NOMO-1 treated with DMSO at 0.1 percent for 48 hours (cell line): ENCODE data around the gene HSFX3.
A peak's percentile ranks its signal among the peaks of the same experiment; 100 is the strongest.
"Not testable (repeated sequence)": the region's sequence is repeated elsewhere in the genome, so short reads cannot be mapped to it uniquely, and the experiment has no call there.

ENCODE experiments used
- DNase-seq: peaks from one replicate; lab custom pipeline; 2025; ENCODE audit not compliant: unreplicated experiment; lab: John Stamatoyannopoulos, UW

HSFX3 gene

DNA sequence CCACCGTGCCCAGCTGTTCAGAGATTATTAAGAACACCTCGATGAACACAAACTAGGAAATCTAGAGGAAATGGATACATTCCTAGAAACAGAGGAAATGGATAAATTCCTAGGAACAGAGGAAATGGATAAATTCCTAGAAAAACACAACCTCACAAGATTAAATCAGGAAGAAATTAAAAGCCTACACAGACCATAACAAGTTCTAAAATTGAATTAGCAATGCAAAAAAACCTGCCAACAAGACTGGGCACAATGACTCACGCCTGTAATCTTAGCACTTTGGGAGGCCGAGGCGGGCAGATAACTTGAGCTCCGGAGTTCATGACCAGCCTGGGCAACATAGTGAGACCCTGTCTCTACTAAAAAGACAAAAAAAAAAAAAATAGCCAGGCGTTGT is 31.5 kb downstream of the HSFX3 start:
- no peak for DNase-seq

- DNase-seq, result no peak
Observed at GRCh38 chrX:149517308-149517707, 32.4 kb downstream of the HSFX3 start.

- no peak for DNase-seq
Observed at GRCh38 chrX:149516604-149517003, 33.1 kb downstream of the HSFX3 start.

DNA sequence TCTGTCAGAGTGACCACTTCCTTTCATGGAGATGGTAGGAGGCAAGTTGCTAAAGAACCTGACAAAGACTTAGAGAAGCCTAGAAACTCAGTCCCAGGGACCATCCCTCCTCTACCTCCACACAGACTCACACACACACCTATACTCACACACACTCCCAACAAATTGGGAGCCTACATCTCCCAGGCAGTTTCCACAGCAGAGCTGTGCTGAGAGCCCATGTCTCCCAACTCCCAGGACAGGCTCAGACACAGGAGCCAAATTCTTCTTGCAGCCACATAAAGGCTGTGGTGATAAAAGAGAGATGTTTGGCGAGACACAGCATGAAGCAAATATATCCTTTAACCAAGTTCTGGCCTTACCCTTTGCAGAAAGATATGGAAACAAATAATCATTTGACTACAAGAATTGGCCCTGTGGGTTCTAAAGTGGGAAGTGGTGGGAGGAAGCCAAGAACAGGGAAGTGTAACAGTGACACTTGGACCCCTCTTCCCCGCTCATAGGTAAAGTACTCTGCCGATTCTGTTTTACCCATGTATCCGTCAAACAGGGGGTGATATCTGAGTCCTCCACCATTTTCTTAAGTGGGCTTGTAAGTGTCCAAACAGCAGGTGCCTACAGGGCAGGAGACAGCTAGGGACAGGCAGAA is 33.6 kb downstream of the HSFX3 start:
- no peak for DNase-seq

- no peak for DNase-seq
Observed at GRCh38 chrX:149513825-149514428, 35.8 kb downstream of the HSFX3 start.

- DNase-seq, result peak; percentile 40
Observed at GRCh38 chrX:149512225-149512885, 37.4 kb downstream of the HSFX3 start.

DNA sequence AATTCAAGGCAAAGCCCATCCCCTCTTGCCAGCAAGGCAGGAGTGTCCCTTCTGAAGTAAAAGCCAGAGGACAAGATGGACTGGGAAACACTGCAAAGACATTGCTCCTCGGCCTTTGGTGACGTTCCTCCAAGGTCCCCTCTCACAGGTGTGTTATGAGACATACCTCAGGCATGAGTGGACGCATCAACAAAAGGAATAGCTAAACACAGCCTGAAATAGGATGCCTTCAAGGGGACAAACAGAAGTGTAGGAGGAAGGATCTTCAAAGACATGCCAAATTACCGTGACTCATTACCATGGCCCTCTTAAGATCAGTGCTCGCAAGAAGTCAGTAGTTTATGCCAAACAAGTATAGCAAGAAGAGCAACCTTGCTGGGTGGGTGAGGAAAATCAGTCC is 38.6 kb downstream of the HSFX3 start:
- no peak for DNase-seq

DNA sequence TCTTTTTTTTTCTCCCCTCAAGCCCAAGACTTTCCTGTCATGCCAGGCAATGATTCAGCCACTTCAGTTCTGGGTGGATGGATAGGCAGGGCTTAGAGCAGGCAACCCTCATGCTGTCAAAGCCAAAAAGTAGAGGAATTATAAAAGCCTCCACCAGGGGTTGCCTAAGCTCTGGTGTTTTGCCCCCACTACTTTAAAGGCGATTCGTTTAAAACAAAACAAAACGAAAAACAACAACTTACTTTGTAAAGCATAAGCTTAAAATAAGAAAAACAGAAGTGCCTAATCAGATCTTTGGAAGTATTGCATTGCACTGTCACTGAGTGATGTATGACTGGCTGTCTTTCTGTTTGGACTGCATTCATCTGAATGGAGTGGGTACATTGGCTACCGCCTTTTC is 39.3 kb downstream of the HSFX3 start:
- DNase-seq, result no peak

GRCh38 chrX:149508467-149508866 is 41.3 kb downstream of the HSFX3 start:
- DNase-seq, result no peak

- no peak for DNase-seq
Observed at GRCh38 chrX:149506349-149506748, 43.4 kb downstream of the HSFX3 start.

- no peak for DNase-seq
Observed at GRCh38 chrX:149505671-149506070, 44.1 kb downstream of the HSFX3 start.

GRCh38 chrX:149504915-149505651 is 44.6 kb downstream of the HSFX3 start, which contains the start of gene IDS:
Gene IDS, minus strand, starts transcription at chrX:149505306. Its CDS starts 169 bp downstream, at chrX:149505137.
- DNase-seq, result peak; percentile 81

GRCh38 chrX:149504226-149504914 is 45.4 kb downstream of the HSFX3 start:
- DNase-seq, result no peak

DNA sequence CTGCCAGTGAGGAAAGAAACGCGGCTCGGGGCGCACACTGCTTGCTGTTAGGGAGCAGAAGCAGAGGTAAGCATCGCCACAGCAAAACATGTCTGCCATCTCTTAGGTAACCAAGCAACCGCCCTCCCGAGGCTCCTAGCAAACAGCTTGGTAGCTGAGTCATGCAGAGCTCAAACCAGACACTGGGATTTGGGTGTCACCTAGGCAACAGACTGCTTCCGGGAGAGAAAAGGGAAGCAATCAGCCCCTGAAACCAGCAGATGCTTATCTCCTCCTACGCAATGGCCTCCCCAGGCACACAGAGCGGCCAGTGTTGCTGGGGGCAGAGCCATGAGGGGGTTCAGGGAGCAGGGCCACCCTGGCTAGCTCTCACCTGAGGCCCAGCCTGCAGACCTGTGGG is 46.3 kb downstream of the HSFX3 start:
- peak; percentile 51 for DNase-seq

DNA sequence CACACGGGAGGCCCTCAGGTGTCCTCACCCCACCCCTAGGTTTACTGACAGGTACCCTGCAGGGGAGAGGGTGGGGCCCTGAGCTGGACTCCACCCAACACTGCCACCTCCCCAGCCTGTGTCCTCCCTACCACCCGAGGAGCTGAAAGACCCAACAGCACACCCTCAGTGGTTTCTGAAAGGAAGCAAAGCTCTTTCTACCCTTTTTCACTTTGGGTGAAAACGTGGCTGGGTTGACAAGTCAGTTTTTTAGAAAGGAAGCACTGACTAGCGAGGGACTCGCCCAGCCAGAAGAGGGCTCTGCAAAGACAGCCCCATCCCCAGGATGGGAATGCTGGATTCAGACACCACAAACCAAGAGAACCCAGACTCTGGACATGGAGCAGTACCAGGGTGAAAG is 46.8 kb downstream of the HSFX3 start:
- DNase-seq, result not testable (repeated sequence)

GRCh38 chrX:149499766-149500165 is 50.0 kb downstream of the HSFX3 start:
- DNase-seq, result no peak

GRCh38 chrX:149498767-149499166 is 51.0 kb downstream of the HSFX3 start:
- no peak for DNase-seq
